ENCODE results near the gene SMPD2. TPM values are rescaled to one million over a fixed set of nuclear protein-coding genes. Genes with fewer than 3 reads are reported as not detected.

SMPD2 gene
- total RNA-seq: 10.7 and 12.9 TPM in 2 replicates

GRCh38 chr6:109440331-109441068 lies at the start of gene SMPD2, which contains the start of gene PPIL6:
Gene SMPD2, plus strand, starts transcription at chr6:109440724. Its CDS starts 398 bp downstream, at chr6:109441122.
Gene PPIL6, minus strand, starts transcription at chr6:109440628. Its CDS starts 38 bp downstream, at chr6:109440590.

GRCh38 chr6:109455437-109456110 lies 15.1 kb downstream of the SMPD2 start, which contains the start of gene MICAL1:
Gene MICAL1, minus strand, starts transcription at chr6:109455772. Its CDS starts 1,576 bp downstream, at chr6:109454196.

GRCh38 chr6:109482905-109483734 lies 42.6 kb downstream of the SMPD2 start, which contains the start of gene ZBTB24:
Gene ZBTB24, minus strand, starts transcription at chr6:109483219. Its CDS starts 1,193 bp downstream, at chr6:109482026.

Other genes starting within 250 kb of the SMPD2 start
- gene CD164, start 58.3 kb upstream of the SMPD2 start, total RNA-seq: 305 and 318 TPM in 2 replicates
- gene PPIL6, start 96 bp upstream of the SMPD2 start, total RNA-seq: 3.9 and 6.2 TPM in 2 replicates
- 45.2 and 59.6 TPM in 2 replicates for gene MICAL1, start 15.0 kb downstream of the SMPD2 start, total RNA-seq
- 10.9 and 13.7 TPM in 2 replicates for gene ZBTB24, start 42.5 kb downstream of the SMPD2 start, total RNA-seq

All from articular chondrocyte of knee joint (primary cell).